CD4-positive, alpha-beta T cell treated with Interleukin-4 for 1 hour (primary cell): ENCODE measurements around the gene AMZ1.
A peak's percentile ranks its signal among the peaks of the same experiment; 100 is the strongest.

Experiments used
- DNase-seq, 2 donors: peaks; one replicate each; pipeline ENCODE4 v3.0.0-alpha.2; 2020 to 2022

Gene AMZ1

DNA sequence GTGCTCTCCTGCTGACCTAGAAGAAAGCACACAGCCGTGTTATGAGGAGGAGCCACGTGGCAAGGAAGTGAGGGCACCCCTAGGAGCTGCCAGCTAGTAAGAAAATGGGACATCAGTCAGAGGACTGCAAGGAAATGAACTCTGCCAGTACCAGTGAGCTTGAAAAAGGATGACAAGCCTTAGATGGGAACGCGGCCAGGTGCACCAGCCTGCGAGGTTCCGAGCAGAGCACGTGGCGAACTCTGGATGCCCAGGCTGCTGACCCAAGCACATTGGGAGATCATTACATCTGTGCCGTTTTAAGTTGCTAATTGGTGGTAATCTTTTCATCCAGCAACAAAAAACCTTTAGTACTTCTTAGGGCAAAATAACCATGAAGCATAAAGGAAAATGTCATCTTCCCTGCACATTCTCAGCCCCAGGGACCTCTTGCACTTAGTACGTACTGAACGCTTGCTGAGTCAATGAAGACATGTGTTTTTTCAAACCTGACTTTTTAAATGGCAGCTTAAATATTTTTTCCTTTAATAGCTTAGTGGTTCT lies 69.4 kb downstream of the AMZ1 start:
- DNase-seq = no peak

DNA sequence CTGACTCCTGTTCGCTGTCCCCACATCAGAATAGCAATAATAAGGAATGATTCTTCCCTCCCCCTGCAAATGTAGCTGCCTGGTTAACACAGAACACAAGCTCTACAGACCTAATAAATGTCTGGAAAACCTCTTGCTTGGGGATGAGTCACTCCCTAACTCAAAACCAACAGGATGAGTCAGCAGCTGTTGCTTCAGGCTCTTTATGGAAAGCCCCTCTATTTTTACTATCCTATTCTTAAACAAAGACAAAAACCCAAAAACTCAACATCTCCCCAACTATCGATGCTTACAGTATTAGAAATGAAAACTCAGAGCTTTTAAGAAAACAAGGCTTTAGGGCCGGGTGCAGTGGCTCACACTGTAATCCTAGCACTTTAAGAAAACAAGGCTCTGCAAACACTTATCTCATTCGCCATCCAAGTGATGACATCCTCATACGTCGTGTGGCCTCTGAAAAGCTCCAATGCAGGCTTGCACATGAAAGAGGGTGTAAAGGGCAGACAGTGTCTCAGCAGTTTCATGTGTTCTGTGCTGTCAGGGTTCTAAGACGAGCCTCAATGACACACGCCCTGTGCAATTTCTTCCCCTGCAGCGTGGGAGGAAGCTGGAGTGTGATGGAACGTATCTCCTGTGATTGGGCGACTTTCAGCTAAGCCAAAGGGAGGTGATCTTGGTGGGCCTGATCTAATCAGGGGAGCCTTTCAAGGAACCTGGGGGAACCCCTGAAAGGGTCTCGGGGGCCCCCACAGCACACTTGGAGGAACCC lies 70.1 kb downstream of the AMZ1 start:
- peak; percentile 29 to 71 for DNase-seq

DNA sequence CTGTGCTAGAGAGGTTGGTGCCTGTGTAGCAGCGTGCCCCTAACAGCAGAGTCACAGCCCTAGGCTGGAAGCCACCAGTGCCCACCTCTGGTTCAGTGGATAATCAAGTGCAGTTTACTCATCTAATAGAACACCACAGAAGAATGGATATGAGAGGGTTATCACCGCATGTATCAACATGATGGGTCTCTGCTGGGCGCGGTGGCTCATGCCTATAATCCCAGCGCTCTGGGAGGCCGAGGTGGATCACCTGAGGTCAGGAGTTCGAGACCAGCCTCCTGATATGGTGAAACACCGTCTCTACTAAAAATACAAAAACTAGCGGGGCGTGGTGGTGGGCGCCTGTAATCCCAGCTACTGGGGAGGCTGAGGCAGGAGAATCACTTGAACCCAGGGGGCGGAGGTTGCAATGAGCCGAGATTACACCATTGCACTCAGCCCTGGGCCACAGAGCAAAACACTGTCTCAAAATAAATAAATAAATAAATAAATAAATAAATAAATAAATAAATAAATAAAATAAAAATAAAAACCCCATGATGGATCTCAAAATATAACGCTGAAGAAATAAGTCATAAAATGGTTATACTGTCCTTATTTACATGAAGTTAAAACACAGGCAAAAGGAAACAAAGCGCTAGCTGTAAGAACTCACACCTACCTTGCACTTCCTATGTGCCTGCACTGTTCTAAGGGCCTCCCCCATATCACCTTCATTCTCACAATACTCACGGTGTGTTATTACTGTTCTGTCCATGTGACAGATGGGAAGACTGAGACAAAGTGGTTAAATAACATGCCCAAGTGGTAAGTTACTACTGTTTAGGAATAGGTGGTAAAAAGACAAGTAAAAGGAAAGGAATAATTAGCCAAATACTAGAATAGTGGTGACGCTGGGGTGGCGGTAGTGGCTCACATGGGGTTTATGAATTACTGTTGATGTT lies 70.9 kb downstream of the AMZ1 start:
- no peak for DNase-seq

DNA sequence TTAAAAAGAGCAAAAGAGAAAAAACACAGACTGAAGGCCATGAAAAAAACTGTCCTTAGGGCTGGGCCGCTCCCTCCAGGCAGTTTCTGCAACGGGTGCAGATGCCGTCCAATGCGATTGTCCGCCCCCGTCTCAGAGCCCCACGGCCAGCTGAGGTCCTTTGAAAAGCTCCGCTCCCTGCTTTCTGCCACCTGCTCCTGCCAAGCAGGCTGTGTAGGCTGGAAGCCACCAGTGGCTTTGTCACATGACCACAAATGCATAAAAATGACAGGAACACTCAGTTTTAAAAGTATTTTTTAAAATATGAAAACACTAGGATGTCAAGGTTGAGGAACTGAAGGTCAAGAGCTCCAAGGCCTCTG lies 71.7 kb downstream of the AMZ1 start:
- no peak for DNase-seq

DNA sequence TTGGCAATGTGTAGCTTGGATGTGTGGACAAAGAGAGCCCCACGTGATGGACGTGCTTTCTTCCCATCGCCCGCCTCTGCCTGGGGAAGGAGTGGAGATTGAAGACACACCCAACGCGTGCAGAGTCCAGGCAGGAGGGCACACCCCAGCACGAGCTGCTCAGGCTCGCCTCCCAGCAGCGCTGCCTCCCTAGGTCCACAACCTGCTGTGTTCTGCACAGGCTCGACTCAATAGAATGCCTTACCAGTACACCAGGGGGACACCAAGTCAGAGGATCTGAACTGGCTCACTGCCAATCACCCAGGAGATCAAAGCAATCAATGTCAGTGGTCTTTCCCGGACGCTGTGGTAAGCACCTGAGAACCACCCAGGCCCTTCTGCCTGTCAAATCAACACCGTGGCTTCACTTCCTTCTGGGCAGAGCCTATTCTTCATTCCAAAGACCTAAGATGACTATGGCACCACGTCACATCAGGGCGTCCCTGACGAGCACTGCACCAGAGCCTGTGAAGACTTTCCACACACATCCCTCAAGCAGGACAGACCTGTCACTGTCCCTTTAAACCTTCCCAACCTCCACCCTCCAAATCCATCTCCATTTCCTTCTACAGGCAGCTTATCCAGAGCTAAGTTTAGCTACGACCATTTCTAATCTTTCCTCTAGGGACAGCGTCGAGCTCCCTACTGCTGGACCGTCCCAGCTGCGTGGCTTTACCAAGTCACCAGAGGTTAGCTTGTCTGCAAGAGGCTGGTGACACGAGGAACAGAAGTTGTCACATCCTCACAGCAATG lies 72.3 kb downstream of the AMZ1 start:
- DNase-seq = peak; percentile 14 to 39

DNA sequence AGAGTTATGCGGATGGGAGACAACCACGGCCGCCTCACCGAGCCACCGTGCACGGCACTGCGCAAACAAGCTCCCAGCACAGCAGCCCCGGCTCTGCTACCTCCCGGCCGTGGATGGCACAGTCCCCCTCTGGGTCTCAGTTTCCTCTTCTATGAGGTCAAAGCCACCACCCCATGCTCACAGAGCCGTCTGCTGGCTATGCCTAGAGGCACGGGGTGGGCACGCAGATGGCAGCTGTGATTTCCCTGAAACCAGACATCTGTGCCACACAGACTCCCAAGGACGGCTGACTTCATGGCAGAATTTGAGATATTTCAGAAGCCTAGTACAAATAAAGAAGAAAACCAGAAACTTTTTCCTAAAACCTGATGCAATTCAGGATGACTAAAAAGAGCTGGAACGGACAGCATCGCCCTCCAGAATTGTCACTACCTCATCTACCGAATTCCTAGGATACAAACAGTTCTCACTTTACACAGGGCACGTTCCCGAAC lies 73.2 kb downstream of the AMZ1 start:
- DNase-seq = no peak

DNA sequence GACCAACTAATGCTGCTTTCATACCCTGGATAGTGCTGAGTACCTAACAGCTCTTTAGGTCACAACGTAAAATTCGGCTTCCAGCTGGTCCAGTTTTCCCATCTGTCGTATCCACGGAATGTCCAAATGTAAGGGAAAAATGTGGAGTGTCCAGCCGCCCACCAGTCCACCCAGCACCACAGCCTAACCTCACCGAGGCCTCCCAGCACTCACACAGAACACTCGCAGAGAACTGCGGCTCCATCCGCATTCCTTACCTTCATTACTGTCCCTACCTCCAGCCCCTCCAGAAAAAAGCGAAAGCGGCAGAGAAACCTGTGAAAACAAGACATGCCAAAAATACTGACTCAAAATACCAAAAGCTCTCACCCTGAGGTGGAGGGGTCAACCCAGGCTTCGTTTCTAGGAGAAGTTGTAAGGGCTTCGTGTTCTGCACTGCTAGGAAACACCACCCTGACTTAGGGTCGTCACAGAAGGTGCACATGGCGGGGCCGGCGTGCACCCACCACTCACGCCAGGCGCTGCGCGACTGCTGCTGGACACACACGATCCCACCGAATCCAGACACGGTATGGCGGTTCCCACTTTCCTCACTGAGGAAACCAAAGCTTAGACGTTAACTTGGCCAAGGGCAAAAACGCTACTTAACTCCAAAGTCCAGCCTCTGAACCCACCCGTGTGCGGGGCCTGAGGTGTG lies 73.9 kb downstream of the AMZ1 start:
- DNase-seq = no peak

DNA sequence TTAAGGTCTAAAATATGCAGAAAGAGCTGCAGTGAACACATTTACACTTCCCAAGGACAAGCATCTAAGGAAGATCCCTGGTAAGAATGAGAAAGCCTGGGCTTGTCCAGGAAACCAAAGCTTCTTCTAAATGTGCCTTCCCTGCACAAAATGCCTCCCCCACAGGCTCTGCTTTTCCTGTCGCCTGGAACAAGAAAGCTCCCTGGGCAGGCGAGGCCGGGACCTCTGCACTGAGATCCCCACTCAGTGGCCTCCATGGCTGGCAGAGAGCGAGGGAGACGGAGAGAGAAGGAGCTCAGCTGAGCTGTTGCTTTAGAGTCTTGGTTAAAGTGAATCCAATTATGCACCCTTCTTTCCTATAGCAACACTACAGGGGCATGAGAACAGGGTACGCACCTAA lies 75.6 kb downstream of the AMZ1 start:
- DNase-seq = no peak

DNA sequence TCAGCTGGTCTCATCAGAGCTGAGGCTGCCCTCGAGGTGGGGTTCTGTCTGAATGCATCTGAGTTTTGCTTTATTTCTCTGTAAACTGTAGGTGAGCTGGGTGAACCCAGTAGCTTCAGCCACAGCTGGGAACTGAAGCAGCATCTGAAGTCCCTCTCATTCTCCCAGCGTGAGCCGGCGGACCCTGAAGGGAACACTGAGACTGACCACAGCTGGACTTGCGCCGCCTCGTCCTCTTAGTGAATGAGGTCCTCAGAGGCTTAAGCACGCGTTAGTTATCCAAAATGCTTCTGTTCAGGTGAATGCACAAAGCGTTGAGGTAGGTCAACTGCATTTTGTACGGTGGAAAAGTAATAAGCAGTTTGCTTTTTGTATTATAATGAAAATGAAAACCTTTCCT lies 76.6 kb downstream of the AMZ1 start:
- DNase-seq = no peak
